GM21515 (cell line): Measurements from ENCODE around the gene PERCC1.
"Not testable (repeated sequence)": the region's sequence is repeated elsewhere in the genome, so short reads cannot be mapped to it uniquely, and the experiment has no call there.

Experiments
- ATAC-seq: cut with Tn5 transposase; IDR thresholded peaks from one replicate; pipeline ENCODE4 v1.9.1; 2021; ENCODE audit not compliant: unreplicated experiment

Gene PERCC1

DNA sequence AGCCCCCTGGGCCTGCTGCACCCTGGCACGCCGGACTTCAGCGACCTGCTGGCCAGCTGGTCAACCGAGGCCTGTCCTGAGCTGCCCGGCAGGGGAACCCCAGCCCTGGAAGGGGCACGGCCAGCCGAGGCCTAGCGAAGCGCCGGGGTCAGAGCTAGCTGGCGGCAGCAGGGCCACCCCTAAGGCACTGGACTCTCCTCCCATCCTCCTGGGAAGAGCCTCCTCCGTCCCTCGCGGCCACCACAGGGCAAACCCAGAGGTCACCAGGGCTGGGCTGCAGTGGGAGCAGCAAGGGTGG is 2.3 kb downstream of the PERCC1 start:
- no peak for ATAC-seq

DNA sequence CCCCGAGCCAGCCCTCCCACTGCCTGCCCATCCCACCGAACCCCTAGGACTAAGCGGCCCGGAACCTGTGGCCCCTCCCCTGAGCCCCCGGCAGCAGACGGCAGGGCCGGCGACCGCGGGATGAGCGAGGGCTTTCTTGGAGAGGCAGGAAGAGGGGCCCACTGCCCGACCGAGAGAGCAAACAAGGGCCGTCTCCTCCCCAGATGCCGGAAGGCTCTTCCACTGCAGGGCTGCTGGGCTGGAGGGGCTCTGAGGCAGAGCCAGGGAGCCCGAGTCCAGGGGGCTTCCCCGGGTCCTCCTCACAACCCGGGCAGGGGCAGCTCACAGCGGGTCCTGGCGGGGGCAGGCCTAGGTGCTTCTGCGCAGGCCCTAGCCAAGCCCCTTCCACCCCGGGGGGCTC is 2.9 kb downstream of the PERCC1 start:
- ATAC-seq, result no peak

DNA sequence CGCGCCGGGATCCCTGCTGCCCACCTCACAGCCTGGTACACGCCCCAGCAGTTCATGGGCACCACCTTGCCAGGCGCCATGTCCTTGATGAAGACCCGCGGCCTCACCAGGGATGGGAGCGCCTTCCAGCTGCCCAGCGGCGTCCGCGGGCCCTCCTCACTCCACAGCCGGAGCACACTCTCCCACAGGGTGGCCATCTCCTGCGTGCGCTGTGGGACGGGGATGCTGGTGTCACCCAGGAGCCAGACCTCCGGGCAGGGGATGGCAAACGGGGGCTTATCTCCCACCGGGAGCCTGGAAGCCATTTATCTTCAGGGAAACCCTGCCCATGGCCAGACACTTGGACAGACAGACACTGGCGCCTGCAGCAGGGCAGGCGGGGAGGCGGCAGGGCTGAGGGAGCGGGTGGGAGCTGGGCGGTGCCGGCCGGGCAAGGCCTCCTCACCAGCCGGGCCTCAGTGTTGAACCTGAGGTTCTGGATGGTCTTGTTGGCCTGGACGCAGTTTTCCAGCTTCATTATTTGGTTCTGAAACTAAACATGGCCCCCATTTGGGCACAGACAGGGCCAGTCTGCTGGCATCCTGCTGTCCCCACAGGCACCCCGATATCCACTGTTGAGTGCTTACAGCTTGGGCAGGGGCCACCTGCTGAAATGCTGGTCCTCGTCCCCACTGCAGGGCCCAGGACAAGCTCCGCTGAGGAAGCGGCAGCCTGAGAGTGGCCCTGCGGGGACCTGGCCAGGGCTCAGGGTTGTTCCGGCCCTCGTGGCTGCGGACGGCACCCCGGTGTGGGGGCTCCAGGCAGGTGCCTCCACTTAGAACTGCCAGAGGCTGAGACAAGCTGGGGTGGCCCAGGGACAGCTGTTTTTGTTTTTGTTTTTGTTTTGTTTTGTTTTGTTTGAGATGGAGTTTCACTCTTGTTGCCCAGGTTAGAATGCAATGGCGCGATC is 4.0 kb downstream of the PERCC1 start:
- no peak for ATAC-seq

DNA sequence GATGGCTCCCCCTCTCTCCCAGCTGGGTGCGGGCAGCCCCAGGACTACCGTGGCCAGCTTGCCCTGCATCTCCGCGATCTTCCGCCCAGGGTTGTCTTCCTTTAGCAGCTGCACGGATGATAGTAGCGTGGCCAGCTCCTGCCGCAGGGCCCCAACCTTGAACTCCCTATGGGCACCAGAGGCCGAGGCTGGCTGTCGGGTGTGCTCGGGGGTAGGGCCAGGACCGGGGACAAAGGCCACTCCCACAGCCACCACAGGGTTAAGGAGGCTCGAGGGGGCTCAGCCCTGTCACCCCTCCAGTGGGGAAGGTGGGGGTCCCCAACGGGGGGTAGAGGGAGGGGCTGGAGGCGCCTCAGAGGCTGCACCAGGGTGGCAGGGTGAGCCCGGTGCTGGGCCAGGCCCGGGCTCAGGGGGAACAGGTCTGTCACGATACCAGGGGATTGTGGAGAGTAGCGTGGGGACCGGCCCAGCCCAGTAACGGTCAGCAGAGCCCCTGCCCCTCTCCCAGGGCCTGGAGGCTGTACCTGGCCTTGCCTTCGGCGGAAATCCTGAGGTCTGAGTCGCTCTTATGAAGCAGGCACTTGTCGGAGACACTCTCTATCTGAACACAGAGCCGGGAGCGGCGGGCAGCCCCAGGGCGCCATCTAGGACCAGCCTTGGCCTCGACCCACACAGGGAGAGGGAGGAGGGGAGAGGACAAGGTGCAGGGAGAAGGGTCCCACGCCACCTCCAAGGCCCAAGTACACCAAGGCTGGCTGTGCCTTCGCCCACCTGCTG is 5.2 kb downstream of the PERCC1 start:
- ATAC-seq, result no peak

DNA sequence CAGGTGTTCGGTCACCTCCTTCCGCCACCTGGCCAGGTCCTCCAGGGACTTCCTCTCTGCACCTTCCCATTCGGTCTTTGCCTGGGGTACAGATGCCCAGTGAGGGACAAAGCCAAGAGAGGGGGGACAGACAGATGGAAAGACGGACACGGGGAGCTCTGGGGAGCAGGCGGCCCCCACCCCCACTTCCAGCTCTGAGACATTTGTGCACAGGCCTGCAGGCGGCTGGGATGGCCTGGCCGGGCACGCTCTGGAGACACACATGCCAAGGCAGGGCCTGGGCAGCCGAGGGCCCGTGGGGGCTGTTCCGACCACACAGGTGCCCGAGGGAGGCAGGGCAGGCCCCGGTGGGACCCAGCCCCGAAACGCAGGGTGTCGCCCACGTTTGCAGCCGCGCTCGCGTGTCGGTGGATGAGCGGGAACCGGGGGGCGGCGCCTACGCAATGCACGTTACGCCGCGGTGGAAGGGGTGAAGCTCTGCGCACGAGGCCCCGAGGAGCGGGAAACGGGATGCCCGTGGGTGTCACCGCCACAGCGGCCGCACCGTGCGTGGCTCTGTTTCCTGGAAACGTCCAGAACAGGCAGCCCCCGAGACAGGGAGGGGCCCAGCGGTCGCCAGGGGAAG is 6.0 kb downstream of the PERCC1 start:
- ATAC-seq, result no peak

DNA sequence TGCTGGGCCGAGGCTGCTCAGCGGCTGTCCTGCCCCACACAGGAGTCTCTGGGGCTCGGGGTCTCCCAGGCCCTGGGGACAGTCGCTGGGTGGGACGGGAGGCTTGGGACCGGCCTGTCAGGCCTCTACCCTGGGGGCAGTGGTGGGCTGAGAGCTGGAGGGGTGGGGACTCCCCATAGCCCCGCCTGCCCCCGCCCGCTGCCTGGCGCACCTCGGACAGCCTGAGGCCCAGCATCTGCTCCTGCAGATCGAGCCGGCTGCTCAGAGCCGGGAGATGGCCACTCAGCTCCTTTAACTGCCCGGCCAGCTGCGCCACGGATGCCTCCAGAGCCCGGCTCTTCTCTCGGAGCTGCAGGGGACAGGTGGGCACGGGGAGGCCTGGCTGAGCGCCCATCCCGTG is 6.7 kb downstream of the PERCC1 start:
- ATAC-seq, result no peak

DNA sequence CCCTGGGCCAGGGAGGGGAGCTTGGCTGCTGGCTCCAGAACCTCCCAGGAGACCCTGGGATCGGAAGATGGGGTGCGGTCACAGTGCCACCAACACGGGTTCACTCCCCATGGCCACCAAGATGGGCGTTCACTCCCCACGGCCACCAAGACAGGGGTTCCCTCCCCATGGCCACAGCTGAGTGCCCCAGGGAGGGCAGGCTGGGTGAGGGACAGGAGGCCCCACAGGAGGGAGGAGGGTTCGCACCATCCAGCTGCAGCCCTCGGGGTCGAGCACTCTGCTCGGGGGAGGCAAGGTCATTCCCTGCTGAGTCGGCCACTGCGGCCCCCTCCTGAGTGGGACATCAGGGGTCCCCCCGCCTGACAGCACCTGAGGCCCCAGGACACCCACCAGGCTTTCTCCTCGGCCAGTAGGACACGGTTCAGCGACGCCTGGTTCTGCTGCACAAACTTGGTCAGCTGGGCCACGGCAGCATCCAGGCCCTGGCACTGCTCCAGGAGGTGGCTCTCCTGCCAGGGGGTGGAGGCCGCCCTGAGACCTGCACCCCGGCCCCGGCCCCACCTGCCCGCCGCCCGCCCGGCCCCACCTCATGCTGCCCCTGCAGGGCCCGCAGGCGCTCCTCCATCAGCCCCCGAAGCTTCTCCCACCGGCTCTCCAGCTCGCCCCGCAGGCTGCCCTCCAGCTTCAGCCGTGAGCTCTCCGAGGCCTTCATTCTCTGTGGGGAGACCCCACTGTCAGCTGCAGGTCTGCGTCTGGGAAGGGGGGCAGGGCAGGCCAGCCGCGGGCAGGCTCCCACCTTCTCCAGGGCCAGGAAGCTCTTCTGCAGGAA is 7.6 kb downstream of the PERCC1 start:
- ATAC-seq, result no peak

DNA sequence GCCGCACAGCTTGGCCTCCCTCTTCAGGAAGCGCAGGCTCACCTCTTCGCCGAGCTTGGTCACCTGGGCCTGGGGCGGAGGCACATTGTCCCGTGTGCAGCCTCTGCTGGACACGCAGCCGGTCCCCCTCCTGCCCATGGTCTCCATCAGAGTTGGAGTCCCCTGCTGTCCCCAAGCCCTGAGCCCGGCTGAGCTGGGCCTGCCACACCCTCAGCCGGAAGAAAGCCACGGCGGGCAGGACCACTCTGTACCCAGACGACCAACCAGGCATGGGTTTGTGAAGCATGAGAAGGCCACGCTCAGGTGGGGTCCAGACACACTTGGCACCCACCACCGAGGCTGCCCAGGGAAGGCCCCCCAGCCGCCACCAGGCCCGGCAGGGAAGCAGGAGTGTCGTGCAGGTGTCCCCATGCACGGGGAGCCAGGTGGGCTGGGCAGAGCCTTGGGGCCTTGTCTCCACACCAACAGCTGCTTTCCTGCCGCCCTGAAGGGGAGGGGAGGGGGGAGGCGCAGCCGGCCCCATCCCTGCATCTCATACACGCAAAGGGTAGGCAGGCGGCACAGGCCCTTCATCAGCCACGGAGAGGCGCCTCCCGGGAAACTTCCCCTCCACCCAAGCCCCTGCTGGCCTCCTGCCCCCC is 8.3 kb downstream of the PERCC1 start:
- no peak for ATAC-seq

DNA sequence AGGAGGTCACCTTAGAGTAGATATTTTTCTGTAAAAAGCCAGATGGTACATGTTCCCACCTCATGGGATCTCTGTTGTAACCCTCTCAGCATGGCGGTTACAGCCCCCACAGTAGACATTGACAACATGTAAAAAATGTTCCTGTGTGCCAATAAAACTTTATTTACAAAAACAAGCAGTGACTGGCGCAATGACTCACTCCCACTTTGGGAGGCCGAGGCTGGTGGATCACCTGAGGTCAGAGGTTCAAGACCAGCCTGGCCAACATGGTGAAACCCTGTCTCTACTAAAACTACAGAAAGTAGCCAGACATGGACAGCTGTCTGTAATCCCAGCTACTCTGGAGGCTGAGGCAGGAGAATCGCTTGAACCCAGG is 8.8 kb downstream of the PERCC1 start:
- ATAC-seq, result not testable (repeated sequence)

DNA sequence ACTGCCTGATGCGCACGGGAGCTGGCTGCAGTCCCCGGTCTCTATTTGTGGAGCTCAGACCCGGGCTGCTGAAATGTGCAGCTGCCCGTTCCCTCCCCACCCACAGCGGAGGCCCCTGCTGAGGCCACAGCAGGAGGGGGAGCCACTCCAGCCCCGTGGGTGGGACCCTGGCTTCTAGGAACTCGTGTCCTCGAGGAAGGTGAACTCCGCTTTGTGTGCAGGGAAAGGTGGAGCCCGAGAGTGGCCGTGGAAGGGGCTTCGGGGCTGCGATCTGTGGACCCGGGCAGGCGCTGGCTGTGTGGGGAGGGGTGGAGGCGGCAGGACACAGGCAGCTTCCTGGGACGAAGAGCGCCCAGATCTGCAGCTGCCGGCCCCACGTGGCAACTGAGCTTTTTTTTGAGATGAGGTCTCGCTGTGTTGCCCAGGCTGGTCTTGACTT is 10.5 kb downstream of the PERCC1 start:
- ATAC-seq, result no peak

DNA sequence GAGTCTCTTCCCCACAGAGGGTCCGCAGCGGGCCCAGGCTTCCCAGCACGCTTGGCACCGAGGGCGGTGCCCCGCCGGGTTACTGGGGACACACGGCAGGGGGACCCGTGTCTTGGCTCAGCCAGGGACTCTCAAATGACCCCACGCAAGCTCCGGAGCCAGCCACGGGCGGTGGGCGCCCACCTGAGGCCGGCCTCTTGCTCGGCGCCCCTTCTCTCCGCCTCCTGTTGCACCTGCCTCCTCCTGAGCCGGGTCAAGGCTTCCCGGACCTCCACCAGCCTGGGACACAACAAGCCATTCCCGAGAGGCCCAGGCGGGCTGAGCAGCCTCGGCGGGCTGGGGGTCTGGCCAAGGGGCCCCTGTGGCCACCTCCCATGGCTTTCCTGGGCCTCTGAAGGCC is 11.8 kb downstream of the PERCC1 start:
- no peak for ATAC-seq

DNA sequence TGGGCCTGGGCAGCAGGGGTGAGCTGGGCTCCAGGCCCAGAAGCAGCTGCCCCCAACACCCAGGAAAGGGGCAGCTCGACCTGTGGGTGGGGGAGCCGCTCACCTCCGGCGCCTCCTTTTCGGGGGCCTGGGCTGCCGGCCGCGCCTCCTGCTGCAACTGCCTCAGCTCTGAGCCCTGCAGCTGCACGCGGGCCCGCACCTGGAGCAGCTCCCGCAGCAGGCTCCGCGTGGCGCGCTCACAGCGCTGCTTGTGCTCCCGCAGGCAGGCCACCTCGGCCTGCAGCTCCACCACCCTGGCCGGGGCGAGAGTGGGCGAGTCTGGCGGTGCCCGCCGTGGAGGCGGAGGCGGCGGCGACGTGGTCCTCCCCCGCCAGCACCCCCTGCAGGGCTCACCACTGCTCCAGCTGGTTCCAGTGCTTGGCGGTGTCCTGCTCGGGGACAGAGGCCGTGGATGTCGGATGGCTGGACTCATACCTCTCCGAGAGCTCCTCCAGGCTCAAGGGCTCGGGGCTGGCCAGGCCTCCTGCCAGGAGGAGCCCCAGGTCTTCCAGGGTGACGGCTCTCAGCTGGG is 12.6 kb downstream of the PERCC1 start:
- no peak for ATAC-seq

DNA sequence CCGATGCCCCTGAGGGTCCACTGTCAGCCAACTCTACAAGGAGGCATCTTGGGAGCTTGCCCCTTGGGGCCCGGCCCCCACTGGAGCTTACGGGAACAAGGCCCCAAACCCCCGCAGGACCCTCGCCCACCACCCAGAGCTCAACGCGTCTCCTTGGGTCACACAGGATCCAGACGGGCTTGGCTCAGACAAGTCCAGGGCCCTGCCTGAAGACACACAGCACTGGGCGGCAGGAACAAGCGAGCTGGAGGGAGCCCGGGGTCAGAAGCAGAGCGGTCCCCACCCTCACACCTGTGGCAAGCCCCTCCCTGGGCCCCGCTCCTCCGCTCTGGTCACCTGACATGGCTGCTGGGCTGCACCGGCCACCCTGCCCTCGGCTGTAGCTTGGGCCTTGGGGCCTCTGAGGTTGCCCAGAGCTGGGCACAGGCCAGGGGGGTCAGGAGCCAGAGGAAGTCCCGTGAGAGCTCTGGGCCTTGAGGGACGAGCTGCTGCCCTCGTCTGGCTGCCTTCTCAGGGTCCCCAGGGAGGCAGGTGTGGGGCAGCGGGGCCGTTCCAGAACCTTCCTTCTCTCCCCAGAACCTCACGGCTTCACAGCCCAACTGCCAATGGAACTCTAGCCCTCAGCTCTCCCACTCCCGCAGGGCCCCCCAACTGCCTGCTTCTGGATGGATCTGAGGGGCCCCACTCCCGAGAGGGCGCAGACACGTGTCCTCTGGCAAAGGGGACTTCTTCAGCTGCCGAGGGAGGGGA is 13.3 kb downstream of the PERCC1 start, which contains the start of gene CCDC154:
TSS of gene CCDC154 (minus strand) at position 577 of the 750 bp plus-strand sequence. CDS start at position 343, 234 bp downstream.
- no peak for ATAC-seq

DNA sequence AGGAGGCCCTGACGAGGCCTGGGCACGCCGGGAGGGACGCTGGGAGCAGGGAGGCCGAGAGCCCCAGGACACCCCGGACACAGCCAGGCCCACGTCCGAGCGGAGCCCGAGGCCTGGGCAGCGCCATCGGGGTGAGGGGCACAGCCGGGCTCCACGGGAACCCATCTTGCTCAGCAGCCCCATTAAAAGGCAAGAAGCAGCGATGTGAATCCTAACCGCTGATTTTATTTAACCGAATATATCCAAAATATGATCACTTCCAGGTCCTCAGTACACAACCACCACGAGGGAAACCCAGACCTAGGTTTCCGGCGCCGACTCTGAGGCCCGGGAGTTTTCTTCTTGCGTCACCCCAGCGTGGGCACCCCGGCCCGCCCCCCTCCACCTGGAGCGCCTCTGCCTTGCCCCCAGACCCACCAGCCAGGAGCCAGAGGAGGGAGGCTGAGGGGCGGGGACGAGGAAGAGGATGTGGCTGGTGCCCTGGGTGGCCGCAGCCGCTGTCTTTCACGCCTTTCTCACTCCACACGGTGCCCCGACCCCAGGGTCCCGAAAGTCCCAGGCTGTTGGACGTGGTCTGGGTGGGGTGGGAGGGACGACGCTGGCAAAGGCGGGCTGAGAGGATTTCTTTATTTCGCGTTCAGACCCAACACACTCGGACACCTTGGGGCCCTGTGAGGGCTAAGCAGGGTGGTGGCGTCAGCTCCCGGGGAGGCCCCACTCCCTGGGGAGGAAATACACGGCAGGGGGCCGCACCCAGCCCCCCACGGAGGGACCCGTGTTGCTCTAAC is 14.0 kb downstream of the PERCC1 start:
- no peak for ATAC-seq

DNA sequence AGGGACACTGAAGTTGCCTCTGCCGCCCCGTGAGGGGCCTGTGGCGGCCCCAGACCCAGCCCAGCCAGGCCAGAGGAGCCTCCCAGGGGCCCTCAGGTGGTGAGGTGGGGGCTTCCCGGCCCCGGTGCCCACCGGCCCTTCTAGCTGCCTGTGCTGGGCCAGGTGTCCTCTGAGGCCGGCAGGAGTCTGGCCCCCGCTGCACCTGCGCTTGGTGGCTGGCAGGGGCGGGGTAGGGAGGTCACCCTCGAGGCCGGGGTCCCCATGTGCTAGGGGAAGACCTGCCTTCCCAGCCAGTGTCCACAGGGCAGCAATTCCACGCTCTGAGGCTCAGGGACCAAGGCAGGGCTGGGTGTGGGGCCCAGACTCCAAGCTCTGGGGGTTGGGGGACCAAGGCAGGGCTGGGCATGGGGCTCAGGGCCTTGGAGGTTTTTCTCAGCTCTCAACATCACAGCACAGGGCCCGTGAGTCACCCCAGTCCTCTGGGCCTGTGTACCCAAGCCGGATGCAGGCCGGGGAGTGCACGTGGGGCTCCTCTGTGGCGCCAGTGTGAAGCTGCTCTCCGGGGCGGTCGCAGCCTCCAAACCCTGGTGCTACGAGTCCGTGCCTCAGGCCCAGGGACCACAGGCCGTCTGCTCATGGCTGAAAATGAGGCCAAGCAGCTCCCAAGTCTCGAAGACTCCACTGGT is 14.8 kb downstream of the PERCC1 start:
- no peak for ATAC-seq

DNA sequence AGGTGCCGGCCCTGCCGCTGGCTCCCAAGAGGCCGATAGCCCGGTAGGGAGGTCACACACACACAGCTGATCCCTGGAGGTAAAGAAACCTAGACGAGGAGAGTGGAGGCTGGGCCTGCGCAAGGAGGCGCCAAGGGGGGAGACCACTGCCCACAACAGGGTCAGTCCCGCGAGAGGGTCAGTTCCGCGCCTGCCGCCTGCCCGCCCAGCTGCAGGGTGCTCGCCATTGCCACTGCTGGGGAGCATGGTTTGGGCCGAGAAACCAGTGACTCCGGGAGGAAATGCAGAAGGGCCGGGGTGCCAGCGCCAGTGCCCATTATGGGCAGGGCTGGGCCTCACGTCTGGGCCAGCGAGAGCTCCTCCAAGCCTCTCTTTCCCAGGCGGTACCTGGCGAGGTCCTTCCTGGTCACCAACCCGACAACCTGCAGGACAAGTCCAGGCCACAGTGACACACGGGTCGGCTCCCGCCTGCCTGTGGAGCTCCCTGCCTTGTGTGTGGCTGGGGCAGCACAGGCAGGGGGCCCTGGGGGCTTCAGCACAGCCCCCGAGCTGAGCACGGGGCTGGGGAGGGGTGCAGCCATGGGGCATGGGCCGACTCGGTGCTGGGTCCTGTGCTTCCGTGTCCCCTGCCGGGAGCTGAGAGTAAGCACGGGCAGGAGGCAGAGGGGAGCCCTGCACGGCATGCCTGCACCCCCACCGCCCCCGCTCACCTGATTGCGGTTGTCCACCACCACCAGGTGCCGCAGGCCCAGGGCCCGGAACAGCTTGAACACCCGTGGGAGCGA is 15.6 kb downstream of the PERCC1 start:
- ATAC-seq, result no peak

DNA sequence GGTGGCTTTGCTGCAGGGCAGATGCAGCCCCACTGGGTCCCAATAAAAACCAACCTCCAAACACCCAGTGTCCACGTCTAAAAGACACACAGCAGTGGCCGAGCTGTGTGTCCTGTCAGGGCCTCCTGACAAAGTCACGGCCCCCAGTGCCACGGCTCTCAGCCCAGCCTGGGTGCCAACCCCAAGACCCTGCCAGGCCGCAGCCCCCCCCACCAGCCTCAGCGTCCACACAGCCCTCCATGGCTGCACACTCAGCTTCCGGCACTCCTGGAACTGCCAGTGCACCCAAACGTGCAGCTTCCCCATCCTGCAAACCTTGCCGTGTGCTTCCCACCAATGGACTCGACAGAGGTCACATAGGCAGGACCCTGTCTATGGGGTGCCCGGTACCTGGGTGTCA is 17.1 kb downstream of the PERCC1 start:
- no peak for ATAC-seq
